Effector memory CD8-positive, alpha-beta T cell (primary cell): Measurements from ENCODE around the gene RAB7B.
"Not testable (repeated sequence)": the region's sequence is repeated elsewhere in the genome, so short reads cannot be mapped to it uniquely, and the experiment has no call there.

Source experiments
- ATAC-seq: fragments of 150-1000 bp; cut with Tn5 transposase; replicated peaks from 2 replicates; pipeline ENCODE4 v1.10.0; 2021; ENCODE audit warnings: mild to moderate bottlenecking, moderate library complexity
- DNase-seq, 3 experiments: peaks; one replicate each; pipeline ENCODE4 v3.0.0; 2021
- H3K27ac Mint-ChIP-seq, 2 donors: one replicate each; pipeline ENCODE4 v1.8.0; 2022; ENCODE audit warnings: mild to moderate bottlenecking in 2 of 2, mixed read lengths in 2 of 2, moderate library complexity in 2 of 2
- H3K27me3 Mint-ChIP-seq, 2 donors: one replicate each; pipeline ENCODE4 v1.8.0; 2022; ENCODE audit warnings: mixed read lengths in 2 of 2
- H3K36me3 Mint-ChIP-seq: one replicate; pipeline ENCODE4 v1.8.0; 2022; ENCODE audit warnings: mild to moderate bottlenecking, moderate library complexity, mixed read lengths; ENCODE audit not compliant: insufficient read depth
- H3K4me1 Mint-ChIP-seq, 2 donors: one replicate each; pipeline ENCODE4 v1.8.0; 2022; ENCODE audit warnings: low read depth in 2 of 2, mixed read lengths in 2 of 2
- H3K4me3 Mint-ChIP-seq, 2 donors: one replicate each; pipeline ENCODE4 v1.8.0; 2022; ENCODE audit warnings: mild to moderate bottlenecking in 2 of 2, mixed read lengths in 2 of 2, moderate library complexity in 2 of 2
- H3K9me3 Mint-ChIP-seq, 2 donors: one replicate each; pipeline ENCODE4 v1.8.0; 2022; ENCODE audit warnings: mixed read lengths in 2 of 2
- total RNA-seq, 9 experiments: gene quantifications; one replicate each; lab custom pipeline; 2026; lab: John Stamatoyannopoulos, UW

The RAB7B gene, protein sequence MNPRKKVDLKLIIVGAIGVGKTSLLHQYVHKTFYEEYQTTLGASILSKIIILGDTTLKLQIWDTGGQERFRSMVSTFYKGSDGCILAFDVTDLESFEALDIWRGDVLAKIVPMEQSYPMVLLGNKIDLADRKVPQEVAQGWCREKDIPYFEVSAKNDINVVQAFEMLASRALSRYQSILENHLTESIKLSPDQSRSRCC
- total RNA-seq: 0 to 0.13 (median 0) reads per million in 9 experiments

GRCh38 chr1:206002871-206003801 lies at the start of gene RAB7B:
Gene RAB7B (minus strand): TSS chr1:206003395. CDS start chr1:205994135, 9,260 bp downstream.
- no peak for ATAC-seq
- Mint-ChIP-seq H3K9me3 (no peaks in the 10 kb centered on the region), H3K4me3 (no peak within 1 kb of the TSS), H3K27me3 (peaks cover 11 to 23% of the 10 kb centered on the region in 2 donors), H3K27ac (no peak within 1 kb of the TSS), H3K36me3 (no peaks in the 10 kb centered on the region), H3K4me1 (peaks cover 0 to 2% of the 10 kb centered on the region in 2 donors)
- DNase-seq: no peak

GRCh38 chr1:206052231-206052865 lies 49.2 kb upstream of the RAB7B start:
- H3K4me3 Mint-ChIP-seq, H3K36me3 Mint-ChIP-seq, DNase-seq, ATAC-seq, H3K9me3 Mint-ChIP-seq: not testable (repeated sequence)
- peaks cover 12 to 15% of the 10 kb centered on the region in 2 donors for H3K27me3 Mint-ChIP-seq
- H3K27ac Mint-ChIP-seq: peak overlapping the region in 1 of 2 donors; percentile 23
- peaks cover 5 to 18% of the 10 kb centered on the region in 2 donors for H3K4me1 Mint-ChIP-seq

- H3K4me1 Mint-ChIP-seq: peaks cover 5 to 18% of the 10 kb centered on the region in 2 donors
- peak in 1 of 3 experiments; percentile 11 for DNase-seq
- no peaks in the 10 kb centered on the region for H3K9me3 Mint-ChIP-seq
- H3K4me3 Mint-ChIP-seq: no peak overlapping the region
- H3K36me3 Mint-ChIP-seq: no peaks in the 10 kb centered on the region
- peak; percentile 91 for ATAC-seq
- H3K27me3 Mint-ChIP-seq: peaks cover 12 to 15% of the 10 kb centered on the region in 2 donors
- H3K27ac Mint-ChIP-seq: peak overlapping the region in 1 of 2 donors; percentile 2
Measured at GRCh38 chr1:206050655-206051235, 47.5 kb upstream of the RAB7B start.

- Mint-ChIP-seq H3K4me1 (peaks cover 5 to 18% of the 10 kb centered on the region in 2 donors), H3K27ac (no peak overlapping the region), H3K9me3 (no peaks in the 10 kb centered on the region), H3K4me3 (no peak overlapping the region), H3K36me3 (no peaks in the 10 kb centered on the region), H3K27me3 (peaks cover 12 to 15% of the 10 kb centered on the region in 2 donors)
- DNase-seq: no peak
- no peak for ATAC-seq
Measured at GRCh38 chr1:206049919-206050600, 46.9 kb upstream of the RAB7B start.

GRCh38 chr1:206049293-206049692 lies 46.1 kb upstream of the RAB7B start:
- no peaks in the 10 kb centered on the region for H3K9me3 Mint-ChIP-seq
- DNase-seq: no peak
- no peak for ATAC-seq

GRCh38 chr1:206048582-206048981 lies 45.4 kb upstream of the RAB7B start:
- DNase-seq (no peak), ATAC-seq (no peak)
- H3K27ac Mint-ChIP-seq: no peak overlapping the region
- H3K9me3 Mint-ChIP-seq: no peaks in the 10 kb centered on the region
- H3K4me3 Mint-ChIP-seq: no peak overlapping the region
- peaks cover 12 to 15% of the 10 kb centered on the region in 2 donors for H3K27me3 Mint-ChIP-seq
- no peaks in the 10 kb centered on the region for H3K36me3 Mint-ChIP-seq
- H3K4me1 Mint-ChIP-seq: peaks cover 5 to 17% of the 10 kb centered on the region in 2 donors

More at GRCh38 chr1:206049293-206049692, 46.1 kb upstream of the RAB7B start:
- no peak overlapping the region for H3K27ac Mint-ChIP-seq
- H3K27me3 Mint-ChIP-seq: peaks cover 12 to 15% of the 10 kb centered on the region in 2 donors
- no peak overlapping the region for H3K4me3 Mint-ChIP-seq
- H3K36me3 Mint-ChIP-seq: no peaks in the 10 kb centered on the region
- H3K4me1 Mint-ChIP-seq: peaks cover 5 to 18% of the 10 kb centered on the region in 2 donors

DNA sequence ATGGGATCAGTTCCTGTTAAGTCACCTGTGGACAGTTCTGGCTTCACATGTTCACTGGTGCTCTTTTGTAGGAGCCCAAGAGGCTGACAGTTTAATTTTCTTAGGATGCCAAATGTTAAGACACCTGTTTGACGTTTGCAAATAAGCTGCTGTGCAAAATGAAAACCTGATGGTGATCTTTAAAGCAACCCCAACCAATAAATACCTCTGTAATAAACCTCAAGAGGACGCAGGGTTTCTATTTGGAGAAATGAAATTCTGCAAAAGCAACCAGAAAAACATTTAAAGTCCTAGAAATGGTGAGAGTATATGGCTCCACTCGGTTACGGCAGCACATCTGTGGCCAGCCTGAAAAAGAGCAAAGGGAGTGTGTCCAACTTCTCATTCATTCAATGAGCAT lies 44.1 kb upstream of the RAB7B start:
- no peak for ATAC-seq
- H3K27ac Mint-ChIP-seq: no peak overlapping the region

GRCh38 chr1:206041640-206042039 lies 38.4 kb upstream of the RAB7B start:
- Mint-ChIP-seq H3K27me3 (peaks cover 0 to 6% of the 10 kb centered on the region in 2 donors), H3K27ac (no peak overlapping the region), H3K4me3 (no peak overlapping the region), H3K9me3 (no peaks in the 10 kb centered on the region), H3K4me1 (peaks cover 12 to 13% of the 10 kb centered on the region in 2 donors), H3K36me3 (no peaks in the 10 kb centered on the region)
- no peak for DNase-seq
- no peak for ATAC-seq

More for the DNA sequence above, 44.1 kb upstream of the RAB7B start:
- DNase-seq: no peak
- Mint-ChIP-seq H3K4me3 (no peak overlapping the region), H3K36me3 (no peaks in the 10 kb centered on the region), H3K9me3 (no peaks in the 10 kb centered on the region), H3K4me1 (peaks cover 0 to 8% of the 10 kb centered on the region in 2 donors), H3K27me3 (peaks cover 15 to 19% of the 10 kb centered on the region in 2 donors)

- no peak for DNase-seq
- peaks cover 12 to 13% of the 10 kb centered on the region in 2 donors for H3K4me1 Mint-ChIP-seq
- peaks cover 0 to 11% of the 10 kb centered on the region in 2 donors for H3K27me3 Mint-ChIP-seq
- no peaks in the 10 kb centered on the region for H3K36me3 Mint-ChIP-seq
- H3K4me3 Mint-ChIP-seq: no peak overlapping the region
- no peak overlapping the region for H3K27ac Mint-ChIP-seq
- no peaks in the 10 kb centered on the region for H3K9me3 Mint-ChIP-seq
- no peak for ATAC-seq
Measured at GRCh38 chr1:206040328-206040727, 37.1 kb upstream of the RAB7B start.

DNA sequence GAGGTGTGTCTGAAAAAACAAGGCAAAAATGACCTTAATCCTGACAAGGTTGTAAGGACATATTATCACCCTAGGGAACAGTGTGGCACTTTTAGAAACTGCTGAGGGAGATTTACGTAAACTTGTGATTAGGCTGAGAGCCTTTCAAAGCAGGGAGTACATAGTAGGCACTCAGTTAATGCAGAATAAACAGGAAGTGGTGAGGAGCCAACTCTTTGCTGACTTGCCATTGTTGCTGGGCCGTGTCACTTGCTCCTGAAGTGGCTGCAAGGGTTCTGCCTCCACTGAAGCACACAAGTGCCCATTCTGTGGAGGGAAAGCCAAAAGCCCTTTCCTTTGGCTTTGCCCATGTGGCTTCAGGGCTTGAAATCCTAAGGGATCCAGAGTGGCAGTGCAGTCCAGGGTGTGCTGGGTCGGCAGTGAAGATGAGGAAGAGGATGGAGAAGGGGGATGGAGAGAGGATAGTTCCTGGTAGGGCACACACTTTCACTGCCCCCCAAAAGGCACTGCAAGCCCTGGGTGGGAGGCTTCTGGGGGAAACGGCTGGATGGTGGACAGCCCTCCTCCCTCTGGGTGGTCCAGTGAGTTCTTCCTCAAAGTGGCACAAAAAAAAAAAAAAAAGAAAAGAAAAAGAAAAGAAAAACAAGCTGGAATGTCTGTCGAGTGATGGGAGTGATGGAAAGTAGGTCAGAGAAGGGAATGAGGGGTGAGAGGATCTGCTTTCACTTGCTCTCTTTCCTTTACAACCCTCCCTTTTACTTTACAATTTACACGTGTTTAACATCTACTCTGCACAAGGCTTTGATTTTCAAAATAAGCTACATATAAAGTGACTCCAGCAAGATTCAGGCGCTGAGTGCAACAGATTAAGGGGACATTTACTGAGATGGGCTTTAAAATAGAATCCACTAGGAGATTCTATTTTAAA lies 36.1 kb upstream of the RAB7B start:
- peak overlapping the region in 1 of 2 donors; percentile 52 for H3K4me3 Mint-ChIP-seq
- H3K9me3 Mint-ChIP-seq: no peaks in the 10 kb centered on the region
- H3K27me3 Mint-ChIP-seq: peaks cover 8 to 19% of the 10 kb centered on the region in 2 donors
- DNase-seq: no peak
- peaks cover 12 to 19% of the 10 kb centered on the region in 2 donors for H3K4me1 Mint-ChIP-seq
- peak; percentile 35 for ATAC-seq
- H3K27ac Mint-ChIP-seq: peak overlapping the region in 1 of 2 donors; percentile 79
- no peaks in the 10 kb centered on the region for H3K36me3 Mint-ChIP-seq

GRCh38 chr1:206037581-206037980 lies 34.4 kb upstream of the RAB7B start:
- no peak for ATAC-seq
- no peak overlapping the region for H3K27ac Mint-ChIP-seq
- H3K27me3 Mint-ChIP-seq: peaks cover 8 to 23% of the 10 kb centered on the region in 2 donors
- peaks cover 12 to 19% of the 10 kb centered on the region in 2 donors for H3K4me1 Mint-ChIP-seq
- no peak for DNase-seq
- H3K36me3 Mint-ChIP-seq: no peaks in the 10 kb centered on the region
- H3K4me3 Mint-ChIP-seq: no peak overlapping the region
- H3K9me3 Mint-ChIP-seq: no peaks in the 10 kb centered on the region
